DND-41 (cell line): ENCODE data around the gene MAG.

Experiments
- ATAC-seq: fragments of 200-7000 bp; cut with Tn5 transposase; 3 replicates; pipeline ENCODE4 v1.9.1; 2021; ENCODE audit warnings: low read depth; ENCODE audit not compliant: insufficient read depth
- DNase-seq: peaks from one replicate; pipeline ENCODE4 v3.0.0-alpha.2; 2020
- H2AFZ ChIP-seq: 2 replicates; pipeline ENCODE4 v1.6.0; 2012; ENCODE audit warnings: low read depth, low read length
- H3K27ac ChIP-seq: 2 replicates; pipeline ENCODE4 v1.5.1; 2012; ENCODE audit warnings: low read length, inconsistent platforms
- H3K27me3 ChIP-seq: fragments of 200-600 bp; sonication (generic); 2 replicates; pipeline ENCODE4 v1.6.0; 2012; ENCODE audit warnings: low read length, mild to moderate bottlenecking, inconsistent platforms; ENCODE audit not compliant: insufficient read depth, poor library complexity
- H3K36me3 ChIP-seq: 2 replicates; pipeline ENCODE4 v1.5.1; 2012; ENCODE audit warnings: low read length, inconsistent platforms; ENCODE audit not compliant: insufficient read depth
- H3K4me1 ChIP-seq: 2 replicates; pipeline ENCODE4 v1.5.1; 2012; ENCODE audit warnings: mild to moderate bottlenecking, low read length; ENCODE audit not compliant: insufficient read depth
- H3K4me2 ChIP-seq: 2 replicates; pipeline ENCODE4 v1.6.0; 2012; ENCODE audit warnings: mild to moderate bottlenecking, moderate library complexity, low read length, inconsistent platforms; ENCODE audit not compliant: insufficient read depth
- H3K4me3 ChIP-seq, 2 experiments: fragments of 200-600 bp in 1 of 2; shearing (Covaris generic) in 1 of 2; 2 replicates each; pipeline ENCODE4 v1.5.1; 2012 to 2016; ENCODE audit warnings: inconsistent platforms in 2 of 2, low read length in 2 of 2, mild to moderate bottlenecking in 2 of 2, low read depth in 1 of 2, moderate library complexity in 1 of 2
- H3K79me2 ChIP-seq: 2 replicates; pipeline ENCODE4 v1.6.0; 2012; ENCODE audit warnings: low read length, inconsistent platforms; ENCODE audit not compliant: insufficient read depth
- H3K9ac ChIP-seq: 2 replicates; pipeline ENCODE4 v1.6.0; 2012; ENCODE audit warnings: low read depth, mild to moderate bottlenecking, inconsistent platforms, low read length, moderate library complexity
- H3K9me3 ChIP-seq: 2 replicates; pipeline ENCODE4 v1.5.1; 2012; ENCODE audit warnings: low read length, moderate library complexity, mild to moderate bottlenecking, inconsistent platforms; ENCODE audit not compliant: insufficient read depth, severe bottlenecking
- H4K20me1 ChIP-seq: 2 replicates; pipeline ENCODE4 v1.6.0; 2012; ENCODE audit warnings: low read length; ENCODE audit not compliant: insufficient read depth
- EZH2 ChIP-seq: IDR thresholded peaks from 3 replicates; pipeline ENCODE4 v1.6.1; 2012; ENCODE audit warnings: borderline replicate concordance, low read depth, mild to moderate bottlenecking, moderate library complexity, low read length, inconsistent platforms; ENCODE audit not compliant: severe bottlenecking
- TF ChIP-seq, protein P1 (sequence below): IDR thresholded peaks from 2 replicates; pipeline ENCODE4 v1.5.1; 2012; ENCODE audit warnings: borderline replicate concordance, low read length, moderate library complexity, mild to moderate bottlenecking; ENCODE audit not compliant: poor library complexity, severe bottlenecking; ENCODE audit errors: extremely low read depth

MAG gene

DNA sequence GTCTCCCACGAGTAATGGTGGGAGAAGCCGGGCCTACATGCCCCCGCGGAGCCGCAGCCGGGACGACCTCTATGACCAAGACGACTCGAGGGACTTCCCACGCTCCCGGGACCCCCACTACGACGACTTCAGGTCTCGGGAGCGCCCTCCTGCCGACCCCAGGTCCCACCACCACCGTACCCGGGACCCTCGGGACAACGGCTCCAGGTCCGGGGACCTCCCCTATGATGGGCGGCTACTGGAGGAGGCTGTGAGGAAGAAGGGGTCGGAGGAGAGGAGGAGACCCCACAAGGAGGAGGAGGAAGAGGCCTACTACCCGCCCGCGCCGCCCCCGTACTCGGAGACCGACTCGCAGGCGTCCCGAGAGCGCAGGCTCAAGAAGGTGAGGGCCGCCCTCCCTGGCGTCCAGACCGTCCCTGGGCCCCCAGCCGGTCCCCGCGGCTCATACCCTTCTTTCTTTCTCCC, 24.6 kb upstream of the MAG start:
- peaks cover 37% of the 10 kb centered on the region for H3K36me3 ChIP-seq
- peak; percentile 59 for DNase-seq

DNA sequence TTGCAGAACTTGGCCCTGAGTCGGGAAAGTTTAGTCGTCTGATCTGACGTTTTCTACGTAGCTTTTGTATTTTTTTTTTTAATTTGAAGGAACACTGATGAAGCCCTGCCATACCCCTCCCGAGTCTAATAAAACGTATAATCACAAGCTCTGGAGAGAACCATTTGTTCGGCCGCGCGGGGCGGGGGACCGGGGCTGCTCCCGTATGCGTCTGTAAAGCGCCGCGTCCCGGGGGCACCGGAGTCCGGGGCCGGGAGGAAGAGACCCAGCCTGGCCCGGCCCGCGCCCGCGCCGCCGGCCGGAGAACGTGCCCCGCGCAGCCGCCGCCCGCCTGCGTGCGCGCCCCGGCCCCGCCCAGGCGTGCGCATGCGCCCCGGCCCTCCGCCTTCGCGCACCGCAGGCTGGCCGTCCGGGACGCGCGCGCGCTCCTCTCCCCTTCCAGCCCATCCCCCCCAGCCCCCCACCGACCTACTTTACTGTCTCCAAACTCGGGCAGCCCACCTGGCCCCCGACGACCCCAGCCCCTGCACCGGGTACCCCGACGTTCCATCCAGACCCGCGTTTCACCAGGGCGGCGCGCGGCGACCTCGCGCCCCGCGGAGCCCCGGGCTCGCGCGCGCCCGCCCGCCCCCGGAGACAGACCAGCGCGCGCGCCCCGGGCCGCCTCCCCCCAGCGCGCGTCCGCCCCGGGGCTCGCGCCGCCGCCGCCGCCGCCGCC, 24.0 kb upstream of the MAG start:
- Histone ChIP-seq H3K9ac (peak overlapping the region; percentile 92), H3K36me3 (peaks cover 41% of the 10 kb centered on the region), H4K20me1 (peaks cover 24% of the 10 kb centered on the region), H3K9me3 (no peaks in the 10 kb centered on the region), H3K79me2 (peaks cover 42% of the 10 kb centered on the region), H3K4me3 (peak overlapping the region; percentile 87 to 91), H3K4me1 (peaks cover 32% of the 10 kb centered on the region), H2AFZ (peak overlapping the region; percentile 67), H3K27ac (peak overlapping the region; percentile 84), H3K4me2 (peak overlapping the region; percentile 88), H3K27me3 (no peaks in the 10 kb centered on the region)
- peak; percentile 58 for ATAC-seq
- DNase-seq = peak; percentile 74
- TF ChIP-seq EZH2 = no peak
- TF ChIP-seq, protein P1, sequence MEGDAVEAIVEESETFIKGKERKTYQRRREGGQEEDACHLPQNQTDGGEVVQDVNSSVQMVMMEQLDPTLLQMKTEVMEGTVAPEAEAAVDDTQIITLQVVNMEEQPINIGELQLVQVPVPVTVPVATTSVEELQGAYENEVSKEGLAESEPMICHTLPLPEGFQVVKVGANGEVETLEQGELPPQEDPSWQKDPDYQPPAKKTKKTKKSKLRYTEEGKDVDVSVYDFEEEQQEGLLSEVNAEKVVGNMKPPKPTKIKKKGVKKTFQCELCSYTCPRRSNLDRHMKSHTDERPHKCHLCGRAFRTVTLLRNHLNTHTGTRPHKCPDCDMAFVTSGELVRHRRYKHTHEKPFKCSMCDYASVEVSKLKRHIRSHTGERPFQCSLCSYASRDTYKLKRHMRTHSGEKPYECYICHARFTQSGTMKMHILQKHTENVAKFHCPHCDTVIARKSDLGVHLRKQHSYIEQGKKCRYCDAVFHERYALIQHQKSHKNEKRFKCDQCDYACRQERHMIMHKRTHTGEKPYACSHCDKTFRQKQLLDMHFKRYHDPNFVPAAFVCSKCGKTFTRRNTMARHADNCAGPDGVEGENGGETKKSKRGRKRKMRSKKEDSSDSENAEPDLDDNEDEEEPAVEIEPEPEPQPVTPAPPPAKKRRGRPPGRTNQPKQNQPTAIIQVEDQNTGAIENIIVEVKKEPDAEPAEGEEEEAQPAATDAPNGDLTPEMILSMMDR = no peak

More for the DNA sequence above, 24.6 kb upstream of the MAG start:
- H3K4me1 ChIP-seq = peaks cover 32% of the 10 kb centered on the region
- ATAC-seq = peak; percentile 48
- peaks cover 23% of the 10 kb centered on the region for H4K20me1 ChIP-seq
- peak overlapping the region; percentile 67 for H2AFZ ChIP-seq
- no peaks in the 10 kb centered on the region for H3K27me3 ChIP-seq
- H3K27ac ChIP-seq = peak overlapping the region; percentile 84
- peak overlapping the region; percentile 92 for H3K9ac ChIP-seq
- H3K79me2 ChIP-seq = peaks cover 42% of the 10 kb centered on the region
- TF ChIP-seq, protein P1 = no peak
- TF ChIP-seq EZH2 = no peak
- H3K4me2 ChIP-seq = peak overlapping the region; percentile 88
- H3K9me3 ChIP-seq = no peaks in the 10 kb centered on the region
- H3K4me3 ChIP-seq = peak overlapping the region; percentile 87 to 88

DNA sequence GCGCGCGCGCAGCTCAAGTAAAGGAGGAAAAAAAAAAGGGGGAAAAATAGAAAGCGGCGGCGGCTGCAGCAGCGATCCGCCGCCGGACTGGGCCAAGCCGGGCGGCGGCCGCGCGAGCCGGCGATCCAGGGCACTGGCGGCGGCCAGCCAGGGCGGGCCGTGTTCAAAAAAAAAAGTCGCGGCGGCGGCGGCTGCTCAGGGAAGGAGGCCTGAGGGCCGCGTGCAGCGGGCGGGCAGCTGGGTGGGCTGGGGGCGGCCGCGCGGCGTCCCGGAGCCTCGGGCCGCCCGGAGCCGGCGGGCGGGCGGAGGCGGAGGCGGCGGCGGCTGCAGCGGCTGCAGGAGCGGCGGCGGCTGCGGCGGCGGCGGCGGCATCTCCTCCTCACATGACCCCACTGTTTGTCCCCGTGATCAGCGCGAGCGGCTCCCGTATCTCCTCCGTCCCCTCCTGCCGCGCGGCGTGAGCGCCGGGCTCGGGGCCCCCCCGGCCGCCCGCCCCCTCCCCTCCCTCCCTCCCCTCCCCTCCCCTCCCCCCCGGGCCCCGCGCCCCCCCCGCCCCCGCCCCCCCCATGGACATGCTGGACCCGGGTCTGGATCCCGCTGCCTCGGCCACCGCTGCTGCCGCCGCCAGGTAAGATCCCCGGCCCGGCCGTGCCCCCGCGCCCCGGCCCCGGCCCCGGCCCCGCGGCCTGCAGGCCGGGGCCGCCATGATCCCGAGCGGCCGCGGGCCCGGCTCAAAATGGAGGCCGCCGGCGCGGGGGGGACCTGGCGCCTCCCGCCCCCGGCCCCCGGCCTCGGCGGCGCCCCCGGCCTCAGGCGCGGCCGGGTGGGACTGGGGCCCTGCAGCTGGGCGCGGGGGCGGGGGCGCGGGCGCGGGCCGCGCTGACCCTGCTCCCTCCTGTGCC, 23.2 kb upstream of the MAG start, which contains the start of gene USF2:
Gene USF2 (plus strand): TSS at position 427 of the 902 bp plus-strand sequence. CDS start 140 bp downstream, at position 567.
- Histone ChIP-seq H3K4me1 (peaks cover 32% of the 10 kb centered on the region), H3K9me3 (no peaks in the 10 kb centered on the region), H3K4me2 (peak within 1 kb of the TSS; percentile 91), H4K20me1 (peaks cover 30% of the 10 kb centered on the region), H3K79me2 (peaks cover 42% of the 10 kb centered on the region), H3K36me3 (peaks cover 49% of the 10 kb centered on the region), H3K27ac (peak within 1 kb of the TSS; percentile 93), H3K9ac (peak within 1 kb of the TSS; percentile 92), H3K4me3 (peak within 1 kb of the TSS; percentile 87 to 91), H2AFZ (peak within 1 kb of the TSS; percentile 83), H3K27me3 (no peaks in the 10 kb centered on the region)
- TF ChIP-seq, protein P1 = no peak
- no peak for TF ChIP-seq EZH2
- ATAC-seq = peak; percentile 38
- DNase-seq = peak; percentile 75
